HG03060 (cell line): ENCODE measurements around the gene PDCD6IP.

Experiments
- ATAC-seq: cut with Tn5 transposase; IDR thresholded peaks from one replicate; pipeline ENCODE4 v1.9.1; 2021; ENCODE audit warnings: low read depth, moderate number of reproducible peaks; ENCODE audit not compliant: unreplicated experiment

The PDCD6IP gene

DNA sequence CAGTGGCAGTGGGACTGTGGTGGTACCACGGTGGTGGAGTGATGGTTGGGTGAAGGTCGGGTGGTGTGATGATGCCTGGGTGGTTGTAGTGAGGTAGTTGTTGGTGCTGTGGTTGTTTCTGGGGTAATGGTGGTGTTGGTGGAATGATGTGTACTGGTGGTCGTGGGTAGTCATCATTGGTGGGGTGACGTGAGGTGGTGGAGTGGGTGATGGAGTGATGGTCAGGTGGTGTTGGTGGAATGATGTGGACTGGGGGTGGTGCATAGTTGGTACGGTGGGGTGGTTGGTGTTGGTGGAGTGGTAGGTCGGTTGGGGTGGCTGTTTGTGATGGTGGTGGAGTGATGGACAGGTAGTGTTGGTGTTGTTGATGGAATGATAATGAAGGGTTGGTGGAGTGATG, 87.1 kb downstream of the PDCD6IP start:
- ATAC-seq, result no peak

DNA sequence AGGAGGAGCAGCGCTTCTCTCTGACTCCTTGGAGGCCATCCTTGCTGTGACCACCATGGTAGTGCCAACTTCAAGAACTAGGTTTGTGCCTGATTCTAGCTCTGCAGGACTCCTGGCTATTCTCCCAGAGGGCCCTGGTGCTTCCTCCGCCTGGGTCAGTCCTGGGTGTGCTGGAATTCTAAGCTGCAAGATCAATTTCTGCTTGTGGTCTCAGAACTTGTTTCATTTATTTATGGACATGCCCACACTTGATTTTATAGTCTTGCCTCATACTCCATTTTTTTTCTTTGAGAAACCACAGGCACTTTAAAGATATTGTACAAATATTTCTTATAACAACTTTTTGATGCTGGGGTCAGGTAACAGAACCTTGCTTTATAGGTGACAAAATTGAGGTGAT, 87.6 kb downstream of the PDCD6IP start:
- no peak for ATAC-seq

DNA sequence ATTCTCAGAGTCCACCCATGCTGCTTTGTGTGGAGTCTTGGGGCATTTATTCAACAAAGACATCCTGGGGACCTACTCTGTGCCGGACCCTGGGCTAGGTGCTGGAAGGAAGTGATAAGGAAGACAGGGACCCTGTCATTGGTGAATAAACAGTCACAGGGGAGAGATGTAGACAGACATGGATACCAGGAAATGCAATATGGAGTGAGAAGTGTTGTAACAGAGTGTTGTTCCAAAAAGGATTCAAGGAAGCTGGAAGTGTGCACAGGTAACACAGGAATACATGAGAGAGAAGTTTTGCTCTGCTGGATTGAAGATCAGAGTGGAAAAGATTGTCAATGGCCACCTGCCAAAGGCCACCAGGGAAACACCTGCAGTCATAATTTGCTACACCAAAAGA, 89.0 kb downstream of the PDCD6IP start:
- ATAC-seq, result no peak

GRCh38 chr3:33889394-33890039, 91.1 kb downstream of the PDCD6IP start:
- no peak for ATAC-seq

- ATAC-seq, result no peak
Measured at GRCh38 chr3:33892655-33893054, 94.2 kb downstream of the PDCD6IP start.

- no peak for ATAC-seq
Measured at GRCh38 chr3:33895658-33896057, 97.2 kb downstream of the PDCD6IP start.

GRCh38 chr3:33897306-33897705, 98.9 kb downstream of the PDCD6IP start:
- ATAC-seq, result no peak

DNA sequence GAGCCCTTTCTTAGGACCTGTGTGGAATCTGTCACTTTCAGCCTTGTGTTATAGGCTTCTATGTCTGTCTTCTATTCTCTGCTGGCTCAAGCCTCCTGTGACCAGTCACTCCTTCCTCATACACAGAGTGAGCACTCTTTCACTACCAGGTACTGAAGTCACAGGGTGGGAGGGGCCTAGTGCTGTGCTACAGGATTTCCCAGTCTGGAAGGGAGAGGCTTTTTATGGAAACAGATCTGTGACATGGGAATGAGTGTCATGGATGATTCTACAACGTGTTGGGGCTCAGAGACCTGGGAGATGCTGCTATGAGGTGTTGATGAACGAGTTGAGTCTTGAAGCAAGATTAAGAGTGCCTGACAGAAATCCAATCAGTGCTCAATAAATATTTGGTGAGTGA, 100.5 kb downstream of the PDCD6IP start:
- no peak for ATAC-seq

DNA sequence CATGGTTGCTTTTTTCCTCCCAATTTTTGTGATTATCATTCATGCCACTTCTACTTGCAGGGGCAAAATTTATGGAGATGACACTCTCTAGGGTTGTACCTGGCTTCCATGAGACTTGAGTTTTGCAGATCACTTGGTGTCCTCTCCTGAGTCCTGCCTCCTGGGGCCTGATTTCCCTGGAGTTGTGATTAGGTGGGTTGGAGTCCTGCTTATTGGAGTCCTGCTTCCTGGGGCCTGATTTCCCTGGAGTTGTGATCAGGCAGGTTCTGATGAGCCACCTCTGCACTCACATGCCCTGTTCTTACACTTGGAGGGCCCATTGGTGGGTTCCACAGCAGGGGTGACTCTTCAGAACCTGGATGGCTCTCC, 102.0 kb downstream of the PDCD6IP start:
- no peak for ATAC-seq

GRCh38 chr3:33900809-33901505, 102.5 kb downstream of the PDCD6IP start:
- ATAC-seq, result no peak

DNA sequence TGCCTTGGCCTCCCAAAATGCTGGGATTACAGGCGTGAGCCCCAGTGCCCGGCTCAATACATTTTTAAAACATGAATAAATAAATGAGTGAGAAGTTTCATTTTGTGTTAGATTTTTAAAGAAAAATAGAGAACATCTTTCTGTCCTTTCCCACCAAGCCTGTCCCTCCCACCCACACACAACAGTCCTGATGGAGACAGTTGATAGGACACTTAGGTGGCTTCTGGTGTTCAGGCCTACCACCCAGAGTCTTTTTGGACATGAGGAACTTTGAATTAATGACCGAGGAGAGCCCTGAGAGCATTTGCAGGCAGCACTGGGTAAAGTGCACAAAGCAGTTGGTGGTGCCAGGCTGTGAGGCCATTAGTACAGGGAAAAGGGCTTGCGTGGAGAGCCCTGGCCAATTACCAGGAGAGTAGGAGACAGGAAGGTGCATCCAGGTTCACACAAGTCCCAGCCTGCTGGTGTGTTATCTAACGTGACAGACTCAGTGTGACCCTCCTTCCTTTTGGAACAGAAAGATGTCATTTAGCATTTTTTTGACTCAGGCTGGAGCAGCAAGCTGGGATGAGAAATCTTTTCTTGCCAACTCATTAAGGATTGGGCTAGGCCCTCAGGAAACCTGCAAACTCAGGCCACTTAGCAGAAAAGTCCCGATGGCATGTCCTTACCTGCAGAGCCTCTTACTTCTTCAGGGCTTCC, 103.6 kb downstream of the PDCD6IP start:
- no peak for ATAC-seq

GRCh38 chr3:33904730-33905129, 106.3 kb downstream of the PDCD6IP start:
- no peak for ATAC-seq

DNA sequence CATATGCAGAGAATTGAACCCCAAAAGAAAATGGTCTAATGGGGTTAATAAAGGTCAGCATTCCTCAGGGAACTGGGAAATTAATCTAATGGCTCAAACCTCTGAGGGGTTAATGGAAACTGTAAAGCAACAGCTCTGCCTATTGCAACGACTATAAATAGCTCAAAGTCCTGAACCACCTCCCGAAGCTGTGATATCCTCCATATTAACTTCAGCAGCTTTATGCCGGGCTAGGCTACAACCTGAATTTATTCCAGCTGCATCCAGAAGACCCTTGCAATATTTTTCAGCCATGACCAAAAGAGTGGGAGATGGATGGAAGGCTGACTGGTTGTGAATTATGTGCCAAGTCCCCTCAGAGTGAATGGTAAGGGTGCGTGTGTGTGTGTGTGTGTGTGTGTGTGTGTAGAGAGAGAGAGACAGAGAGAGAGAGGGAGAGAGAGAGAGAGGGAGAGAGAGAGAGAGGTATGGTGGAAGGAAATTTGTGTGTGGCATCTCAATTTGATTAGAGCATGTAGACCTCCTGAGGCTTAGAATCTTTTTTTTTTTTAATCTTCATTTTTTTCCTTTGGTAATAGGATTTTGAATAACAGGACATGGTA, 109.9 kb downstream of the PDCD6IP start:
- no peak for ATAC-seq

- ATAC-seq, result no peak
Measured at GRCh38 chr3:33909547-33909946, 111.1 kb downstream of the PDCD6IP start.

- no peak for ATAC-seq
Measured at GRCh38 chr3:33910031-33910430, 111.6 kb downstream of the PDCD6IP start.

- no peak for ATAC-seq
Measured at GRCh38 chr3:33911525-33912322, 113.3 kb downstream of the PDCD6IP start.

DNA sequence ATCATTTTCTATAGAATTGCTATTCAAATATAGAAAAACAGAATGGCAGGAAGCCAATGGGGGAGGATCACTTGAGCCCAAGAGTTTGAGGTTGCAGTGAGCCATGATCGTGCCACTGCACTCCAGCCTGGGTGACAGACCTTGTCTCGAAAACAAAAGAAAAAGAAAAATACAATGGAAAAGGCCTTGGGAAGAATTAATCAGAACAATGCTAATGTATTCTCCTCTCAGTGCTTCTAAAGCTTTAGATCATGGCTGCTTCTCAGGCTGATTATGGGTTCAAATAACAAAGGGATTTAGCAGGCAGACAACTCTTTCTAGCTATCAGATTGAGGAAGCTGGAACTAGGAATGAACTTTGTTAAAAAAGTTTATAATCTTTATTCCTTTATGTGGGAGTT, 115.8 kb downstream of the PDCD6IP start:
- no peak for ATAC-seq

- no peak for ATAC-seq
Measured at GRCh38 chr3:33914731-33915379, 116.4 kb downstream of the PDCD6IP start.

- ATAC-seq, result peak; percentile 64
Measured at GRCh38 chr3:33915796-33916546, 117.5 kb downstream of the PDCD6IP start.
